ENCODE measurements around the gene AMDHD1. TPM values are rescaled to one million over a fixed set of nuclear protein-coding genes. Genes with fewer than 3 reads are reported as not detected.

Gene AMDHD1
- total and polyA plus RNA-seq, 10 donors = 2.2 to 12.2 (median 3.0) TPM

DNA sequence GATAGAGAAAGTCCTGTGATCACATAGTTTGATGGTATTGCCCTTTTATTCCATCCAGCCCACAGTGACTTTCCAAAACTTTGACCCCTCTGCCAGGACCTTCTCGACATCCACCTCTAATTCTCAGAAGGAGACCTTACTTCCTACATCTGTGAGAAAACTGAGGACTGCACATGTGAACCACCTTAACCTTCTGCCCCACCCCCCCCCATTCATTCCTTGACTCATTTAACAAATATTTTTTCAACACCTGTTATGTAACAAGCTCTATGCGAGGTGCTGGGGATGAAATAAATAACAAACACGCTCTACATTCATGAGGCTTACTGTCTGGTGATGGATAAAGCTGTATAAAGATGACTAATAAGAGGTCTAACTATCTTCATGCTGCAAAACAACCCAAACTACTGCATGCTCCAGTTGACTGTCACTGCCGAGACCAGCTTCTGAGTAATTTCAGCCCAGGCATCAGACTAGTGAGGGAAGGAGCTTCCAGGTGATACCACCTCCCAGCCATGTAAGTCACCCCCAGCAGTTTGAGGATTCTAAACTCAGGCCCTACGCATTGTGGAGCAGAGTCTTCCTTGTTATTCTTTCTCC, 54.9 kb downstream of the AMDHD1 start:
- TF ChIP-seq, protein P1, sequence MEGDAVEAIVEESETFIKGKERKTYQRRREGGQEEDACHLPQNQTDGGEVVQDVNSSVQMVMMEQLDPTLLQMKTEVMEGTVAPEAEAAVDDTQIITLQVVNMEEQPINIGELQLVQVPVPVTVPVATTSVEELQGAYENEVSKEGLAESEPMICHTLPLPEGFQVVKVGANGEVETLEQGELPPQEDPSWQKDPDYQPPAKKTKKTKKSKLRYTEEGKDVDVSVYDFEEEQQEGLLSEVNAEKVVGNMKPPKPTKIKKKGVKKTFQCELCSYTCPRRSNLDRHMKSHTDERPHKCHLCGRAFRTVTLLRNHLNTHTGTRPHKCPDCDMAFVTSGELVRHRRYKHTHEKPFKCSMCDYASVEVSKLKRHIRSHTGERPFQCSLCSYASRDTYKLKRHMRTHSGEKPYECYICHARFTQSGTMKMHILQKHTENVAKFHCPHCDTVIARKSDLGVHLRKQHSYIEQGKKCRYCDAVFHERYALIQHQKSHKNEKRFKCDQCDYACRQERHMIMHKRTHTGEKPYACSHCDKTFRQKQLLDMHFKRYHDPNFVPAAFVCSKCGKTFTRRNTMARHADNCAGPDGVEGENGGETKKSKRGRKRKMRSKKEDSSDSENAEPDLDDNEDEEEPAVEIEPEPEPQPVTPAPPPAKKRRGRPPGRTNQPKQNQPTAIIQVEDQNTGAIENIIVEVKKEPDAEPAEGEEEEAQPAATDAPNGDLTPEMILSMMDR (IDR thresholded peaks at IDR 0.05 in 8 of 11, conservative IDR thresholded peaks at IDR 0.05 in 3 of 11) = no peak
- TF ChIP-seq POLR2AphosphoS5 (IDR thresholded peaks at IDR 0.05) (no peak), POLR2A (IDR thresholded peaks at IDR 0.05) (no peak)
- WGBS, 5 donors = 65 to 84% (median 69%) methylated on average over 5 of the region's 5 CpGs
- intact Hi-C loops (cut with DNase I; ENCODE audit: low total_unique reads) = loop anchor here (10.0 kb wide), 1 partner anchor 173 kb away; no protein-coding TSS in a partner anchor

DNA sequence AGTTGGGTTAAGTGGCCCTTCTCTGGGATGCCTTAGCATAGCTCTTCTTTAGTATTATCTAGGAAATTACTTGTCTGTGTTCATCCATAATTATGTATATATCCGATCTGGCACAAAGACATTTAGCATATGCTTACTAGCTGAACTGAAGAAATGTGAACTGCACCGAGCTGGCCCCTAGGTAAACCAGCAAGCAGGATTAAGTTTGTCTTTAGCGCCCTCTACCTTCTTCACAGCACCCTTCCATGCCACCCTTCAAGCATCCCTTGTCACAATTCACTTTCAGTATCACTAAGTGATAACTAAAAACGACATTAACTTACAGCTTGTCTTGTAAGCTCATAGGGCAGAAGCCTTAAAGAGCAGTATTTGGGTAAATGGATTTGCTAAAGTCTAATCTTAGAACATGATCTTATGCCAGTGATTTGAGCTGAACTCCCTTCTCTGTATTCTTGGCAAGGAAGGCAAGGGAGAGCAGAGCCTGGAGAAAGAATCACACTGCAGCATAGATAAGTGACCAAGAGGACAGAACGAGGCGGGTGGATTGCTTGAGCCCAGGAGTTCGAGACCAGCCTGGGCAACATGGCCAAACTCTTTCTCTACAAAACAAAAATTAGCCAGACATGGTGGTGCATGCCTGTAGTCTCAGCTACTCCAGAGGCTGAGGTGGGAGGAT, 55.6 kb downstream of the AMDHD1 start:
- 31 to 44% (median 40%) methylated on average over 7 of the region's 7 CpGs for WGBS, 5 donors
- Histone ChIP-seq H3K27me3 (replicated peaks in 1 of 7) (no peaks in the 10 kb centered on the region), H3K4me1 (peaks cover 0 to 24% (median 6%) of the 10 kb centered on the region in 6 donors), H3K9me3 (no peaks in the 10 kb centered on the region), H3K4me3 (no peak overlapping the region), H3K27ac (peak overlapping the region in 3 of 8 donors; percentile 84 to 91 (median 84)), H3K36me3 (peaks cover 0 to 64% (median 29%) of the 10 kb centered on the region in 6 donors)
- TF ChIP-seq POLR2A (IDR thresholded peaks at IDR 0.05) = no peak
- TF ChIP-seq, protein P1 (IDR thresholded peaks at IDR 0.05 in 8 of 11, conservative IDR thresholded peaks at IDR 0.05 in 3 of 11) = peak; percentile 69 to 90 (median 81)
- peak in 1 of 3 donors; percentile 19 for TF ChIP-seq POLR2AphosphoS5 (IDR thresholded peaks at IDR 0.05)
- intact Hi-C loops (cut with DNase I; ENCODE audit: low total_unique reads) = loop anchor here (10.0 kb wide), 1 partner anchor 174 kb away; no protein-coding TSS in a partner anchor
- no peak for DNase-seq

More for the DNA sequence above, 54.9 kb downstream of the AMDHD1 start:
- Histone ChIP-seq H3K27ac (peak overlapping the region in 4 of 8 donors; percentile 67 to 91 (median 84)), H3K4me1 (peaks cover 0 to 24% (median 6%) of the 10 kb centered on the region in 6 donors), H3K9me3 (no peaks in the 10 kb centered on the region), H3K4me3 (peak overlapping the region in 1 of 8 donors; percentile 54), H3K27me3 (replicated peaks in 1 of 7) (no peaks in the 10 kb centered on the region), H3K36me3 (peaks cover 0 to 64% (median 22%) of the 10 kb centered on the region in 6 donors)
- DNase-seq = no peak

DNA sequence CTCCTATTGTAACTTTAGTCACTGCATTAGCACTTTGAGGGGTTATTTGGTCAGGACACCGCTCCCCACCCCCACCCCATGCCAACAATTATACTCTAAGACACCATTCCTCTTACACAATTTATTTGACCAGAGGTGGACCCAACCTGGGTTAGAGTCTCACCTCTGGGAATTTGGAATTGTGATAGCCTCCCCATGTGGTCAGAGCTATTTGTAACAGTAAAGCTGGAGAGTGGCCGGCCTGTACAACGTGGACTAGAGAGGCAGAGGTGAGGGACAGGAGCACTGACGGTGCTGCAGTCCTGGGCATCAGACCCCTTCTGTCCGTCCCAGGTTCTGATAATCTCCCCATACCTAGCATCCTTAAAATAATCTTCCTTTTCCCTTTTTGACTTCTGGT, 56.4 kb downstream of the AMDHD1 start:
- WGBS, 5 donors = 69 to 95% (median 84%) methylated on average over 5 of the region's 5 CpGs
- no peak for DNase-seq
- H3K4me3 ChIP-seq = no peak overlapping the region
- TF ChIP-seq POLR2A (IDR thresholded peaks at IDR 0.05) (no peak), POLR2AphosphoS5 (IDR thresholded peaks at IDR 0.05) (no peak)
- TF ChIP-seq, protein P1 (IDR thresholded peaks at IDR 0.05 in 8 of 11, conservative IDR thresholded peaks at IDR 0.05 in 3 of 11) = no peak
- no peaks in the 10 kb centered on the region for H3K27me3 ChIP-seq (replicated peaks in 1 of 7)
- peaks cover 0 to 66% (median 36%) of the 10 kb centered on the region in 6 donors for H3K36me3 ChIP-seq
- no peaks in the 10 kb centered on the region for H3K9me3 ChIP-seq
- H3K27ac ChIP-seq = peak overlapping the region in 1 of 8 donors; percentile 91
- H3K4me1 ChIP-seq = peaks cover 0 to 24% (median 6%) of the 10 kb centered on the region in 6 donors
- intact Hi-C loops (cut with DNase I; ENCODE audit: low total_unique reads) = loop anchor here (10.0 kb wide), 1 partner anchor 175 kb away; no protein-coding TSS in a partner anchor

DNA sequence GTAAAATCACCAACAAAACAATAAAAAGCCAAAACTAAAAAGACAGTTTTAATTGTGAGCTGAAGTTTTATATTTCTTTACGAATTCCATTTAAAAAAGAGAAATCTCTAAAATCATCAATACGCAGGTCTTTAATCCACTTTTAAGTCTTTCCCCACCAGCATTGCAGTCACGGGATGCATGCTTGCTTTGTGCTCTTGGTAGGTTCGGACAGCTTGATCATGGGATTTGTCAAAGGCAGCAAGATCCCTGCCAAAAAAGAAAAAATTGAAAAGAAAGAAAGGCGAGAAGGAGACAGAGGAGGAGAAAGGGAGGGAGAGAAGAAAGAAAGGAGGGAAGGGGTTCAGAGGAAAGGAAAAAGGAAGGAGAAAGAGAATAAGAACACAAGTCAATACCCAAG, 57.7 kb downstream of the AMDHD1 start:
- Histone ChIP-seq H3K27ac (no peak overlapping the region), H3K9me3 (no peaks in the 10 kb centered on the region), H3K4me1 (peaks cover 0 to 20% (median 6%) of the 10 kb centered on the region in 6 donors), H3K27me3 (replicated peaks in 1 of 7) (no peaks in the 10 kb centered on the region), H3K36me3 (peaks cover 0 to 72% (median 50%) of the 10 kb centered on the region in 6 donors), H3K4me3 (no peak overlapping the region)
- WGBS, 5 donors = 93 to 98% (median 95%) methylated on average over 5 of the region's 5 CpGs
- TF ChIP-seq, protein P1 (IDR thresholded peaks at IDR 0.05 in 8 of 11, conservative IDR thresholded peaks at IDR 0.05 in 3 of 11) = no peak
- intact Hi-C loops (cut with DNase I; ENCODE audit: low total_unique reads) = loop anchor here (5.0 kb wide), 1 partner anchor 79 kb away; no protein-coding TSS in a partner anchor
- no peak for DNase-seq

Measured in spleen (tissue), 11 donors.